H1 (cell line): ENCODE data around the gene XAGE5. TPM values are rescaled to one million over a fixed set of nuclear protein-coding genes. Genes with fewer than 3 reads are reported as not detected.

Experiments
- EP300 ChIP-seq, 2 experiments: IDR thresholded peaks; 1 replicate in 1 of 2; 2 replicates in 1 of 2; pipeline ENCODE4 v1.6.1; 2011 to 2012; ENCODE audit warnings: low read depth in 2 of 2, low read length in 2 of 2, mild to moderate bottlenecking in 2 of 2, borderline replicate concordance in 1 of 2, inconsistent platforms in 1 of 2, moderate library complexity in 1 of 2
- SRF ChIP-seq: IDR thresholded peaks from 2 replicates; pipeline ENCODE4 v1.6.1; 2011; ENCODE audit warnings: mild to moderate bottlenecking, low read depth, low read length, moderate library complexity
- polyA plus RNA-seq, 7 experiments: library from polyadenylated mRNA; depleted of rRNA in 3 of 7; stranded (reverse) in 5 of 7; unstranded in 2 of 7; fragments of >200 nt in 5 of 7; fragments of 200-250 nt in 2 of 7; gene quantifications; 1 replicate in 5 of 7; 2 replicates in 1 of 7; 4 replicates in 1 of 7; pipeline versions ENCODE4 v1.2.1 to v1.2.3, GENCODE V29; 2011 to 2013; ENCODE audit warnings: missing spikeins in 2 of 7, mixed read lengths in 2 of 7
- total RNA-seq: library from RNA; stranded (reverse); fragmentation: NEBNext Ultra II Directional; extraction: Animal tissue kit (Norgen Biotek cat#: 25700); gene quantifications from 2 replicates; pipeline ENCODE4 v1.2.1, GENCODE V29; 2021

Gene XAGE5
- total and polyA plus RNA-seq, 2 of the 8 experiments (the other 6 are each of a cell fraction or from before 2014, with no cell fraction given) = not detected

- TF ChIP-seq EP300 (IDR thresholded peaks at IDR 0.05; ENCODE audit: borderline replicate concordance in 1 of 2, low read depth in 2 of 2, low read length in 2 of 2) = no peak
- no peak for TF ChIP-seq SRF
- TF ChIP-seq, all 59 proteins: peak for 0
Observed at GRCh38 chrX:52824608-52825007, 13.5 kb downstream of the XAGE5 start (continued).
